GM23338 (cell line): Measurements from ENCODE around the gene LYST. TPM values are rescaled to one million over a fixed set of nuclear protein-coding genes. Genes with fewer than 3 reads are reported as not detected.
"Not testable (repeated sequence)": the region's sequence is repeated elsewhere in the genome, so short reads cannot be mapped to it uniquely, and the experiment has no call there.

Experiments used
- ATAC-seq: fragments of 200-7000 bp; cut with Tn5 transposase; 3 replicates; pipeline ENCODE4 v1.9.1; 2020
- DNase-seq: peaks from one replicate; pipeline ENCODE4 v3.0.0-alpha.2; 2015; ENCODE audit warnings: low spot score
- H2AFZ ChIP-seq: fragments of 200-600 bp; sonication (generic); 2 replicates; pipeline ENCODE4 v1.8.0; 2016; ENCODE audit warnings: antibody characterized with exemption, mild to moderate bottlenecking, moderate library complexity
- H3F3A ChIP-seq: fragments of 200-600 bp; sonication (generic); replicated peaks from 2 replicates; pipeline ENCODE4 v1.8.0; 2017; ENCODE audit warnings: antibody characterized with exemption, mixed run types, low read depth
- H3K27ac ChIP-seq: fragments of 200-600 bp; sonication (generic); 2 replicates; pipeline ENCODE4 v1.6.1; 2016; ENCODE audit warnings: low read depth
- H3K27me3 ChIP-seq: fragments of 200-600 bp; sonication (generic); 2 replicates; pipeline ENCODE4 v1.8.0; 2016; ENCODE audit warnings: mild to moderate bottlenecking, mixed run types, moderate library complexity; ENCODE audit not compliant: insufficient read depth
- H3K36me3 ChIP-seq: fragments of 200-600 bp; sonication (generic); 2 replicates; pipeline ENCODE4 v1.8.0; 2016; ENCODE audit warnings: mild to moderate bottlenecking; ENCODE audit not compliant: insufficient read depth
- H3K4me1 ChIP-seq: fragments of 200-600 bp; sonication (generic); 2 replicates; pipeline ENCODE4 v1.8.0; 2016; ENCODE audit warnings: mild to moderate bottlenecking, moderate library complexity; ENCODE audit not compliant: insufficient read depth
- H3K4me2 ChIP-seq: fragments of 200-600 bp; sonication (generic); 2 replicates; pipeline ENCODE4 v1.7.1; 2017; ENCODE audit warnings: mixed run types
- H3K4me3 ChIP-seq: fragments of 200-600 bp; sonication (generic); 2 replicates; pipeline ENCODE4 v1.6.1; 2016; ENCODE audit warnings: mixed run types
- H3K79me2 ChIP-seq: fragments of 200-600 bp; sonication (generic); replicated peaks from 2 replicates; pipeline ENCODE4 v1.8.0; 2017; ENCODE audit warnings: mild to moderate bottlenecking; ENCODE audit not compliant: insufficient read depth
- H3K9me2 ChIP-seq: fragments of 200-600 bp; sonication (generic); 2 replicates; pipeline ENCODE4 v1.8.0; 2017; ENCODE audit not compliant: insufficient read depth
- H4K20me1 ChIP-seq: fragments of 200-600 bp; sonication (generic); replicated peaks from 2 replicates; pipeline ENCODE4 v1.8.0; 2017; ENCODE audit warnings: mild to moderate bottlenecking; ENCODE audit not compliant: insufficient read depth
- H3K27ac Mint-ChIP-seq: 2 replicates; pipeline ENCODE4 v1.8.0; 2020; ENCODE audit warnings: inconsistent platforms, mild to moderate bottlenecking, moderate library complexity, mixed read lengths
- H3K27me3 Mint-ChIP-seq: 3 replicates; pipeline ENCODE4 v1.8.0; 2022; ENCODE audit warnings: low read depth, mild to moderate bottlenecking, moderate library complexity, mixed read lengths, inconsistent platforms; ENCODE audit not compliant: insufficient read depth, poor library complexity
- H3K36me3 Mint-ChIP-seq: 3 replicates; pipeline ENCODE4 v1.8.0; 2021; ENCODE audit warnings: low read depth, mild to moderate bottlenecking, inconsistent platforms, moderate library complexity, mixed read lengths
- H3K4me1 Mint-ChIP-seq: 3 replicates; pipeline ENCODE4 v1.8.0; 2020; ENCODE audit warnings: mild to moderate bottlenecking, inconsistent platforms, mixed read lengths
- H3K4me3 Mint-ChIP-seq: 3 replicates; pipeline ENCODE4 v1.8.0; 2021; ENCODE audit warnings: moderate library complexity, mild to moderate bottlenecking, inconsistent platforms, mixed read lengths
- H3K9me3 Mint-ChIP-seq: 3 replicates; pipeline ENCODE4 v1.8.0; 2020; ENCODE audit warnings: moderate library complexity, mild to moderate bottlenecking, inconsistent platforms, mixed read lengths
- CREB1 ChIP-seq: fragments of 250-450 bp; sonication (Bioruptor Pico); IDR thresholded peaks from 2 replicates; pipeline ENCODE4 v1.5.0; 2020; ENCODE audit warnings: low read depth, mild to moderate bottlenecking, moderate library complexity
- JUNB ChIP-seq: IDR thresholded peaks from one replicate; pipeline ENCODE4 v1.6.1; 2016; ENCODE audit warnings: antibody characterized with exemption; ENCODE audit not compliant: unreplicated experiment
- POLR2AphosphoS5 ChIP-seq: IDR thresholded peaks from 2 replicates; pipeline ENCODE4 v1.6.1; 2016; ENCODE audit warnings: antibody characterized with exemption, low read depth
- STAT1 ChIP-seq: IDR thresholded peaks from one replicate; pipeline ENCODE4 v1.6.1; 2016; ENCODE audit warnings: antibody characterized with exemption; ENCODE audit not compliant: unreplicated experiment
- polyA plus RNA-seq: library from polyadenylated mRNA; unstranded; fragments of >200 nt; fragmentation: Nextera tagmentation; extraction: Ambion mirVana; gene quantifications from 2 replicates; pipeline ENCODE4 v1.2.1, GENCODE V29; 2016
- total RNA-seq: library from RNA; depleted of rRNA; stranded (reverse); fragments of >200 nt; shearing (Covaris generic); gene quantifications from 2 replicates; pipeline ENCODE4 v1.2.3, GENCODE V29; 2014
- TF ChIP-seq, protein P1 (sequence below): fragments of 250-450 bp; sonication (Bioruptor Pico); IDR thresholded peaks from 2 replicates; pipeline ENCODE4 v1.5.0; 2020; ENCODE audit warnings: mild to moderate bottlenecking, moderate library complexity
- TF ChIP-seq, protein P2 (sequence below), 2 experiments: fragments of 200-600 bp in 1 of 2; sonication (generic) in 1 of 2; conservative IDR thresholded peaks; 2 replicates each; pipeline versions ENCODE4 v1.5.1 to v1.6.1; 2016 to 2017; ENCODE audit warnings: antibody characterized with exemption in 2 of 2, low read depth in 2 of 2, mild to moderate bottlenecking in 2 of 2, moderate library complexity in 1 of 2

The LYST gene
- total and polyA plus RNA-seq, 2 experiments from 2014 or later, result 0.21 to 1.0 TPM

DNA sequence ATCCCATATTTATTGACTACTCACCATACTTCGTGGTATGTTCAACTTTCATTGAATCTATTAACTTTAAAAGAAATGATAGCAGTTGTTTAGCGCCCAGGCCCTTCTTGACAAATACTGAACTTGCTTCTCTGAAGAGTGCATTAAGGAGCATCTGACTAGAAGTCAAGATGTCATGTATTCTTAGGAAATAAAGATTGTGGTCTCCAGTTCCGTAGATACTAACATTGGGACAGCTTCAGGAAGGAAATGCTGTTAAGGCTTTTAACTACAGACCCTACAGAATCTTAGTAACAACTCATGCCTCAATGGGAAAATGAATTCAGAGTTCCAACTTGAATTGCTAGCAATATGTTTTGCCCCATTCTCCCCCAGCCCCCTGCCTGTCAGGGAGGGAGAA, 14.8 kb downstream of the LYST start (continued):
- TF ChIP-seq, protein P1, sequence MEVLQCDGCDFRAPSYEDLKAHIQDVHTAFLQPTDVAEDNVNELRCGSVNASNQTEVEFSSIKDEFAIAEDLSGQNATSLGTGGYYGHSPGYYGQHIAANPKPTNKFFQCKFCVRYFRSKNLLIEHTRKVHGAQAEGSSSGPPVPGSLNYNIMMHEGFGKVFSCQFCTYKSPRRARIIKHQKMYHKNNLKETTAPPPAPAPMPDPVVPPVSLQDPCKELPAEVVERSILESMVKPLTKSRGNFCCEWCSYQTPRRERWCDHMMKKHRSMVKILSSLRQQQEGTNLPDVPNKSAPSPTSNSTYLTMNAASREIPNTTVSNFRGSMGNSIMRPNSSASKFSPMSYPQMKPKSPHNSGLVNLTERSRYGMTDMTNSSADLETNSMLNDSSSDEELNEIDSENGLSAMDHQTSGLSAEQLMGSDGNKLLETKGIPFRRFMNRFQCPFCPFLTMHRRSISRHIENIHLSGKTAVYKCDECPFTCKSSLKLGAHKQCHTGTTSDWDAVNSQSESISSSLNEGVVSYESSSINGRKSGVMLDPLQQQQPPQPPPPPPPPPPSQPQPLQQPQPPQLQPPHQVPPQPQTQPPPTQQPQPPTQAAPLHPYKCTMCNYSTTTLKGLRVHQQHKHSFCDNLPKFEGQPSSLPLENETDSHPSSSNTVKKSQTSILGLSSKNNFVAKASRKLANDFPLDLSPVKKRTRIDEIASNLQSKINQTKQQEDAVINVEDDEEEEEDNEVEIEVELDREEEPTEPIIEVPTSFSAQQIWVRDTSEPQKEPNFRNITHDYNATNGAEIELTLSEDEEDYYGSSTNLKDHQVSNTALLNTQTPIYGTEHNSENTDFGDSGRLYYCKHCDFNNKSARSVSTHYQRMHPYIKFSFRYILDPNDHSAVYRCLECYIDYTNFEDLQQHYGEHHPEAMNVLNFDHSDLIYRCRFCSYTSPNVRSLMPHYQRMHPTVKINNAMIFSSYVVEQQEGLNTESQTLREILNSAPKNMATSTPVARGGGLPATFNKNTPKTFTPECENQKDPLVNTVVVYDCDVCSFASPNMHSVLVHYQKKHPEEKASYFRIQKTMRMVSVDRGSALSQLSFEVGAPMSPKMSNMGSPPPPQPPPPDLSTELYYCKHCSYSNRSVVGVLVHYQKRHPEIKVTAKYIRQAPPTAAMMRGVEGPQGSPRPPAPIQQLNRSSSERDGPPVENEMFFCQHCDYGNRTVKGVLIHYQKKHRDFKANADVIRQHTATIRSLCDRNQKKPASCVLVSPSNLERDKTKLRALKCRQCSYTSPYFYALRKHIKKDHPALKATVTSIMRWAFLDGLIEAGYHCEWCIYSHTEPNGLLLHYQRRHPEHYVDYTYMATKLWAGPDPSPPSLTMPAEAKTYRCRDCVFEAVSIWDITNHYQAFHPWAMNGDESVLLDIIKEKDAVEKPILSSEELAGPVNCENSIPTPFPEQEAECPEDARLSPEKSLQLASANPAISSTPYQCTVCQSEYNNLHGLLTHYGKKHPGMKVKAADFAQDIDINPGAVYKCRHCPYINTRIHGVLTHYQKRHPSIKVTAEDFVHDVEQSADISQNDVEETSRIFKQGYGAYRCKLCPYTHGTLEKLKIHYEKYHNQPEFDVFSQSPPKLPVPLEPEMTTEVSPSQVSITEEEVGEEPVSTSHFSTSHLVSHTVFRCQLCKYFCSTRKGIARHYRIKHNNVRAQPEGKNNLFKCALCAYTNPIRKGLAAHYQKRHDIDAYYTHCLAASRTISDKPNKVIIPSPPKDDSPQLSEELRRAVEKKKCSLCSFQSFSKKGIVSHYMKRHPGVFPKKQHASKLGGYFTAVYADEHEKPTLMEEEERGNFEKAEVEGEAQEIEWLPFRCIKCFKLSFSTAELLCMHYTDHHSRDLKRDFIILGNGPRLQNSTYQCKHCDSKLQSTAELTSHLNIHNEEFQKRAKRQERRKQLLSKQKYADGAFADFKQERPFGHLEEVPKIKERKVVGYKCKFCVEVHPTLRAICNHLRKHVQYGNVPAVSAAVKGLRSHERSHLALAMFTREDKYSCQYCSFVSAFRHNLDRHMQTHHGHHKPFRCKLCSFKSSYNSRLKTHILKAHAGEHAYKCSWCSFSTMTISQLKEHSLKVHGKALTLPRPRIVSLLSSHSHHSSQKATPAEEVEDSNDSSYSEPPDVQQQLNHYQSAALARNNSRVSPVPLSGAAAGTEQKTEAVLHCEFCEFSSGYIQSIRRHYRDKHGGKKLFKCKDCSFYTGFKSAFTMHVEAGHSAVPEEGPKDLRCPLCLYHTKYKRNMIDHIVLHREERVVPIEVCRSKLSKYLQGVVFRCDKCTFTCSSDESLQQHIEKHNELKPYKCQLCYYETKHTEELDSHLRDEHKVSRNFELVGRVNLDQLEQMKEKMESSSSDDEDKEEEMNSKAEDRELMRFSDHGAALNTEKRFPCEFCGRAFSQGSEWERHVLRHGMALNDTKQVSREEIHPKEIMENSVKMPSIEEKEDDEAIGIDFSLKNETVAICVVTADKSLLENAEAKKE, result no peak
- TF ChIP-seq STAT1 (no peak), JUNB (no peak), CREB1 (no peak), POLR2AphosphoS5 (no peak)

DNA sequence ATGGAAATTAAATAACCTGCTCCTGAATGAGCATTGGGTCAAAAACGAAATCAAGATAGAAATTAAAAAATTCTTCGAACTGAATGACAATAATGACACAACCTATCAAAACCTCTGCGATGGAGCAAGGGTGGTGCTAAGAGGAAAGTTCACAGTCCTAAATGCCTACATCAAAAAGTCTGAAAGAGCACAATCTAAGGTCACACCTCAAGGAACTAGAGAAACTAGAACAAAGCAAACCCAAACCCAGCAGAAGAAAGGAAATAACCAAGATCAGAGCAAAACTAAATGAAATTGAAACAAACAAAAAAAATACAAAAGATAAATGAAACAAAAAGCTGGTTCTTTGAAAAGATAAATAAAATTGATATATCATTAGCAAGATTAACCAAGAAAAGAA, 18.5 kb downstream of the LYST start:
- H3K4me1 Mint-ChIP-seq, H3K9me3 Mint-ChIP-seq, H3K4me2 ChIP-seq, H3K27ac Mint-ChIP-seq, H3K79me2 ChIP-seq, H4K20me1 ChIP-seq, H3K4me1 ChIP-seq, H3K36me3 ChIP-seq, ATAC-seq, H3K4me3 Mint-ChIP-seq, H3K4me3 ChIP-seq, H3K9me2 ChIP-seq, H3K27me3 ChIP-seq, H3F3A ChIP-seq, H3K36me3 Mint-ChIP-seq, DNase-seq, H3K27me3 Mint-ChIP-seq, H3K27ac ChIP-seq, H2AFZ ChIP-seq: not testable (repeated sequence)

DNA sequence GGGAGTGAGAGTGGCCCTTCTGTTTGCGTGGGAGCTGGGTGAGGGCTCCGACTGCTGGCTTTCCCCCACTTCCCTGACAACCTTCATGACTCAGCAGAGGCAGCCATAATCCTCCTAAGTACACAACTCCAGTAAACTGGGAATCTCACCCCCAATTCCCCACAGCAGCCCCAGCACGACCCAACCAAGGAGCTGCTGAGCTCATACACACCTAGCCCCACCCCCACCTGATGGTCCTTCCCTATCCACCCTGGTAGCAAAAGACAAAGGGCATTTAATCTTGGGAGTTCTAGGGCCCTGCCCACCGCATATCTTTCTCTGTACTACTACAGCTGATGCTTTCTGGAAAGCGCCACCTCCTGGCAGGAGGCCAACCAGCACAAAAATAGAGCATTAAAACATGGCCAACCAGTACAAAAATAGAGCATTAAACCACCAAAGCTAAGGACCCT, 21.0 kb downstream of the LYST start:
- H3K4me2 ChIP-seq, H3K36me3 Mint-ChIP-seq, H3K4me3 ChIP-seq, H3K36me3 ChIP-seq, H4K20me1 ChIP-seq, H3K9me3 Mint-ChIP-seq, H3K27ac ChIP-seq, H3K4me1 Mint-ChIP-seq, H3K4me1 ChIP-seq, H3K27me3 ChIP-seq, H3K4me3 Mint-ChIP-seq, H3F3A ChIP-seq, H3K9me2 ChIP-seq, H3K27me3 Mint-ChIP-seq, H3K79me2 ChIP-seq: not testable (repeated sequence)
- DNase-seq (peak; percentile 68), ATAC-seq (peak; percentile 84)
- peak overlapping the region; percentile 93 for H2AFZ ChIP-seq
- TF ChIP-seq, protein P2, sequence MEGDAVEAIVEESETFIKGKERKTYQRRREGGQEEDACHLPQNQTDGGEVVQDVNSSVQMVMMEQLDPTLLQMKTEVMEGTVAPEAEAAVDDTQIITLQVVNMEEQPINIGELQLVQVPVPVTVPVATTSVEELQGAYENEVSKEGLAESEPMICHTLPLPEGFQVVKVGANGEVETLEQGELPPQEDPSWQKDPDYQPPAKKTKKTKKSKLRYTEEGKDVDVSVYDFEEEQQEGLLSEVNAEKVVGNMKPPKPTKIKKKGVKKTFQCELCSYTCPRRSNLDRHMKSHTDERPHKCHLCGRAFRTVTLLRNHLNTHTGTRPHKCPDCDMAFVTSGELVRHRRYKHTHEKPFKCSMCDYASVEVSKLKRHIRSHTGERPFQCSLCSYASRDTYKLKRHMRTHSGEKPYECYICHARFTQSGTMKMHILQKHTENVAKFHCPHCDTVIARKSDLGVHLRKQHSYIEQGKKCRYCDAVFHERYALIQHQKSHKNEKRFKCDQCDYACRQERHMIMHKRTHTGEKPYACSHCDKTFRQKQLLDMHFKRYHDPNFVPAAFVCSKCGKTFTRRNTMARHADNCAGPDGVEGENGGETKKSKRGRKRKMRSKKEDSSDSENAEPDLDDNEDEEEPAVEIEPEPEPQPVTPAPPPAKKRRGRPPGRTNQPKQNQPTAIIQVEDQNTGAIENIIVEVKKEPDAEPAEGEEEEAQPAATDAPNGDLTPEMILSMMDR (conservative IDR thresholded peaks at IDR 0.05; ENCODE audit: low read depth in 2 of 2), result peak; percentile 57 to 80
- H3K27ac Mint-ChIP-seq, result peak overlapping the region; percentile 93
